KOPT-K1 (cell line): ENCODE data around the gene MYL3.

ENCODE experiments used
- H3K27ac ChIP-seq: fragments of 200-600 bp; sonication (generic); 2 replicates; pipeline ENCODE4 v1.5.1; 2016; ENCODE audit warnings: antibody characterized with exemption, mild to moderate bottlenecking, low read depth, low read length; ENCODE audit not compliant: poor library complexity, severe bottlenecking
- H3K36me3 ChIP-seq: fragments of 200-600 bp; sonication (generic); 2 replicates; pipeline ENCODE4 v1.5.1; 2017; ENCODE audit warnings: antibody characterized with exemption, mild to moderate bottlenecking, low read length, moderate library complexity; ENCODE audit not compliant: insufficient read depth
- H3K9me3 ChIP-seq: fragments of 200-600 bp; sonication (generic); 2 replicates; pipeline ENCODE4 v1.5.1; 2017; ENCODE audit warnings: antibody characterized with exemption, low read length, mild to moderate bottlenecking; ENCODE audit not compliant: insufficient read depth, poor library complexity, severe bottlenecking

The MYL3 gene

DNA sequence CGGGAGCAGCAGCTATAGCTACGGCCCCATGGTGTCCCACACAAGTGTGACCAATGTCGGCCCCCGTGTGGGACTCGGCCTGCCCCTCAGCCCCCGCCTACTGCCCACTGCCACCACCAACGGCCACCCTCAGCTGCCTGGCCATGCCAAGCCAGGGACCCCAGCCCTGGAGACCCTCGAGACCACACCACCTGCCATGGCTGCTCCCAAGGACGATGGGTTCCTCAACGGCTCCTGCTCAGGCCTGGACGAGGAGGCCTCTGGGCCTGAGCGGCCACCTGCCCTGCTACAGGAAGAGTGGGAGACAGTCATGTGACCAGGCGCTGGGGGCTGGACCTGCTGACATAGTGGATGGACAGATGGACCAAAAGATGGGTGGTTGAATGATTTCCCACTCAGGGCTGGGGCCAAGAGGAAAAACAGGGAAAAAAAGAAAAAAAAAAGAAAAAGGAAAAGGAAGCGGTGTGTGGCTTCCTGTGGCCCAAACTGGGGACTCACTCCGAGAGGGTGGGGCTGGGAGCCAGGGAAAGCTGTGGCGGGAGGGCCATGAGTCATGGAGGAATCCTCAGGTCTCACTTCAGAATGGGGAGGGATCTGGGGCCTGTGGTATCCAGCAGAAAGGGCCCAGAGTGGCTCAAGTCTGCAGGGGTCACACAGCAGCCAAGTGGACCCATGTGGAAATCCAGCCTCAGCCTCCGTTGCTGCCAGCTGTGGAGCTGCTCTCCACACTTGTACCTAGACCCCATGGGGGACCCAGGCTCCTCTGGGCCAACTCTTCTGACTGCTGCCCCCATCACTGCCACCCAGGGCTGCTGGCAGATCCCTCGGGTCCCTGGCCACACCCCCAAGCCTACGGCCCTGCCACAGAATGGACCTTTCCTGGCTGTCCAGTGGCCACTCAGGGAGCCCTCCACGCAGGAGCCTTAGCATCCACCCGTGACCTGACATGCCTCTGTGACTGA is 40.4 kb upstream of the MYL3 start:
- Histone ChIP-seq H3K36me3 (no peaks in the 10 kb centered on the region), H3K27ac (no peak overlapping the region), H3K9me3 (no peaks in the 10 kb centered on the region)

DNA sequence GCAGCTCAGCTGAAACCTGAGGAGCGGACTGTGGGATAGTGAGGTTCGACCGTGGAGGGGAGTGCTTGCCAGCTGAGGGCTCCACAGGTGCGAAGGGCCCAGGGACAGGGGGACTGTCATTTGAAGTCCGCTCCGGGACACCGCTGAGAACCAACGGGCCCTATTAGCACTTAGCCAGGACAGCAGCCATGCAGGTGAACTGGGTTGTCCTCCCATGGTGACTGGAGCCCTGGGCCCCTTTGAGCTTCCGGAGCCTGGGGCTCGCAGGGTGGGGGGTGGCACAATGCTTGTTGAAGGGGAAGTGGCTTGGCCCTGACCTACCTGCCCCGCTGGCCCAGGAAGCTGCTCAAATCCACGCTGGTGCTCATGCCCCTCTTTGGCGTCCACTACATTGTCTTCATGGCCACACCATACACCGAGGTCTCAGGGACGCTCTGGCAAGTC is 39.0 kb upstream of the MYL3 start:
- Histone ChIP-seq H3K36me3 (no peaks in the 10 kb centered on the region), H3K27ac (no peak overlapping the region), H3K9me3 (no peaks in the 10 kb centered on the region)

DNA sequence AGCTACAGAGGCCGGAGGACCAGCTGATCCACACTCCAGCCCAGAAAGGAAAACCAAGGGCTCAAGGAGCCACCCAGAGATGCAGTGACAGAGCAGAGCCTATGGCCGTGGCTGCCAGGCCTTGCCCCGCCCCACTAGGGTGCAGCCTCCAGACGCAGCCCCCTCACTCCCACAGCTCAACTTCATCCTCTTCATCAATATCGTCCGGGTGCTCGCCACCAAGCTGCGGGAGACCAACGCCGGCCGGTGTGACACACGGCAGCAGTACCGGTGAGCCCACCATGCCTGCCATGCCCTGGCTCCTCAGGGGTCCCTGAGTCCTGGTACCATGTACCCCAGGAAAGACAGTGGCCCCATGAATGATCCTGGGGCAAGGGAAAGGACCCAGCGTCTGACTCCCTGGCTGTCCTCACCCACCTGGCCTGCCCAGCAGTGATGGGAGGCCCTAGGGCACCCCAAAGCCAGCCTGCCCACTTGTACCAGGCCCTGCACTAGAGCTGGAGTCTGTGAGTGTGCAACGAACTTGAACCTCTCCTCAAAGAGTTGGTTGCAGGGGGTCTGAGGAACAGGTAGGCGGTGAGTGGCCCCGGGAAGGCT is 38.4 kb upstream of the MYL3 start:
- Histone ChIP-seq H3K36me3 (no peaks in the 10 kb centered on the region), H3K9me3 (no peaks in the 10 kb centered on the region), H3K27ac (no peak overlapping the region)

DNA sequence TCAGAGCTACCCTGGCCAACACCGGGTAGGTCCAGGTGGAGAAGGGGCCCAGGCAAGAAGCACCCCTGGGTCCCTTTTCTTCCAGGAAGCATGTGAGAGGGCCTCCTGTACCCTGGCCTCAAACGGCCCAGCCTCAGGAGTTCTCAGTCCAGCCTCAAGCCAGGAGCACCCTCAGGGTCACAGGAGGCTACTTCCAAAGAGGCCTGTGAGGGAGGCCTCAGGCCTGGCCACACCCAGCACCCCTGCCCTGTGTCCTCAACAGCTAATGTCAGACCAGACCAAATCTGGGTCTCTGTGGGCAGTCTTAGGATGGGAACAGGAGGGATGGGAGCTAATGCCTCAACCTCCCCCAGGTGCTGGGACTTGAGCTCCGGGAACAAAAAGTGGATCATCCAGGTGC is 37.8 kb upstream of the MYL3 start:
- no peak overlapping the region for H3K27ac ChIP-seq

DNA sequence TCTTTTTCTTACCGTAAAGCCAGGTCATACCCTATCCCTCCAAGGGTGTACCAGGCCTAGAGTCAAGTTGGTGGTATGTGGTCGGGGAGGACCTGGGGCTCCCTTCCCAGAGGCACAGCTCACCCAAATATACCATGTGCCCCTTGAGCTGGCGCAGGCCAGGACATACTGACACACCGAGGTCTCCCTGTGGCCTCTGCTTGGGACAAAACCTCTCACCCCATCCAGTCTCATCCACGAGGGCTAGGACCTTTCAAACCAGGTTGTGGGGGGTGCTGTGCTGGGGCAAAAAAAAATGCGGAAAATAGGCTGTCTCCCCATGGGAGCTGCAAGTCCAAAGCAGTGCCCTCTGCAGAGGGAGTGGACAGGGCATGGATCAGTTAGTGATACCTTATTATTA is 37.1 kb upstream of the MYL3 start:
- H3K27ac ChIP-seq, result no peak overlapping the region
- H3K9me3 ChIP-seq, result no peaks in the 10 kb centered on the region
- H3K36me3 ChIP-seq, result no peaks in the 10 kb centered on the region

More for the DNA sequence above, 37.8 kb upstream of the MYL3 start:
- Histone ChIP-seq H3K9me3 (no peaks in the 10 kb centered on the region), H3K36me3 (no peaks in the 10 kb centered on the region)

DNA sequence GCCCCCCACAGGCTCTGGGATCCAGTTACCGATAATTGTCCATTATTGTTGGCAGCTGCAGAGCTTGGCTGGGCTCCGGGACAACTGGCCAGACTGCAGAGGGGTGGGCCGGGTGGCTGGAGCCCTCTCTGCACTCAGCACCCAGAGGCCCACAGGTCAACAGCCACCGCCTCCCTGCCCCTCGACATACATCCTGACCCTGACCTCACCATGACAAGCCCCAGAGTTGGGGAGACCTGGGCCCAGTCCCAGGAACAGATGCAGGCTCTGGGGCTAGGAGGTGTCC is 36.7 kb upstream of the MYL3 start:
- no peaks in the 10 kb centered on the region for H3K9me3 ChIP-seq
- H3K27ac ChIP-seq, result no peak overlapping the region

DNA sequence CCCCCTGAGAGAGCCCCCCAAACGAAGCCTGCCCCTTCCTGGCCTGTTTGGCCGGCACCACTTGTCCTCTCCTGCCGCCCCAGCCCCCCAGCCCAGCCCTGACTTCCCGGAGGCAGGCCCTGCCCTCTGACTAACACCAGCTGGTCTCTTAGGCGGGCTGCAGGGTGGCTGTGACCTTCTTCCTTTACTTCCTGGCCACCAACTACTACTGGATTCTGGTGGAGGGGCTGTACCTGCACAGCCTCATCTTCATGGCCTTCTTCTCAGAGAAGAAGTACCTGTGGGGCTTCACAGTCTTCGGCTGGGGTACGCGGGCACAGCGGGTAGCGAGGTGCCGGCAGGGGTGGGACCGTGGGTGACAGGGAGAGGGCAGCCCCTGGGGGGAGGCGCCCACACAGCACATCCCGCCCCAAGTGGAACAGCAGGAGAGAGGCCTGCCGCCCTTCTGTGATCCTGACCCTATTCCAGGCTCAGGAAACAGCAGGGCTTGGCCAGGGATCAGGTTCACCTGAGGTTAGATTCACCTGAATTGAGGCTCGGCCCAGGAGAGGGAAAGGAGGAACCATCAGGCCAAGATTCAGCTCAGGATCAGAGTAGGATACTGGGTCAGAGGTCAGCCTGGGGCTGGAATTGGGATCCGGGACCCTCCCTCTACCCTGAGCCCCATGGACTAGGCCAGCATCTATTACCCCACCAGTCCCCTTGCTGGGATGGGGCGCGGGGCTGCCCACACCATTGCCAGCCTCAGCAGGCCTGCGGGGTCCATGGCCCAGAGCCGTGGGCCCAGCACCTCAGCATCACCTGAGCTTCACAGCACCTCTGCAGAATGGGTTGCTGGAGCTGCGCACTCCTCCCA is 36.1 kb upstream of the MYL3 start:
- no peak overlapping the region for H3K27ac ChIP-seq
- H3K36me3 ChIP-seq, result no peaks in the 10 kb centered on the region
- no peaks in the 10 kb centered on the region for H3K9me3 ChIP-seq

More for the DNA sequence above, 36.7 kb upstream of the MYL3 start:
- H3K36me3 ChIP-seq, result no peaks in the 10 kb centered on the region

DNA sequence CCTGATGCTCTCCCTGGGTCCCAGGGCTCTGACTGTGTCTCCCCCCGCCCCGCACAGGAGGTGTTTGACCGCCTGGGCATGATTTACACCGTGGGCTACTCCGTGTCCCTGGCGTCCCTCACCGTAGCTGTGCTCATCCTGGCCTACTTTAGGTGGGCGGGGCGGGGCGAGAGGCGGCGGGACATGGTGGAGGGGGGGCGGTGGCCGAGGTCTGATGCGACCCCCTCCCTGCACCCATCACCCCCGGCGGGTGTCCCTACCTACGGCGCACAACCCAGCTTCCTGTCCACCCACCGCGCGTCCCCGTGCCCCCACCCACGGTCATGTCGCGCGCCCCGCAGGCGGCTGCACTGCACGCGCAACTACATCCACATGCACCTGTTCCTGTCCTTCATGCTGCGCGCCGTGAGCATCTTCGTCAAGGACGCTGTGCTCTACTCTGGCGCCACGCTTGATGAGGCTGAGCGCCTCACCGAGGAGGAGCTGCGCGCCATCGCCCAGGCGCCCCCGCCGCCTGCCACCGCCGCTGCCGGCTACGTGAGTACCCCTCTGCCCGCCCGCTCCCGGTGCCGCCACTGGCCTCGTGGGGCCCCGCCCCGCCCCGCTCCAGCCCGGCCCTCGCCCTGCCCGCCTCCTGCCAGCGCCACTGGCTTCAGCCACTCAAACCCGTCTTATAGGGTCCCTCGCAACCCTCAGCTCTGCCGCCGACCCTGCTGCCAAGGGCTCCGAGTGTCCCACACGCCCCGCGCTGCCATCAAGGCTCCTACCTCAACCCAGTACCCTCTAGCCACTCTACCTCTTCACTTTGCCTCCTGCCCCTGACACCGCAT is 35.3 kb upstream of the MYL3 start:
- Histone ChIP-seq H3K36me3 (no peaks in the 10 kb centered on the region), H3K9me3 (no peaks in the 10 kb centered on the region), H3K27ac (no peak overlapping the region)

DNA sequence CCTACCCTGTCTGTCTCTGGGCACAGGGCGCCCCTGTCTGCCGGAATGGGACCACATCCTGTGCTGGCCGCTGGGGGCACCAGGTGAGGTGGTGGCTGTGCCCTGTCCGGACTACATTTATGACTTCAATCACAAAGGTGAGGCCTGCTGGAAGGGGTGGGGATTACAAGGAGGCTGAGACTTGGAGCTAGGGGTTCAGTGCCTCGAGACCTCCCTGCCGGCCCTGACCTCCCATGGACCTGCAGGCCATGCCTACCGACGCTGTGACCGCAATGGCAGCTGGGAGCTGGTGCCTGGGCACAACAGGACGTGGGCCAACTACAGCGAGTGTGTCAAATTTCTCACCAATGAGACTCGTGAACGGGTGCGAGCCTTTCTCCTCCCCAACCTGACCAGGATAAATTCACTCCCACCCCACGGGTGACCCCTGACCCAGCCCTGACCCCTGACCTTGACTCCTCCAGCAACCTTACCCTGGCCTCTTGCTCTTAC is 34.6 kb upstream of the MYL3 start:
- no peaks in the 10 kb centered on the region for H3K36me3 ChIP-seq
- H3K27ac ChIP-seq, result no peak overlapping the region
- no peaks in the 10 kb centered on the region for H3K9me3 ChIP-seq

DNA sequence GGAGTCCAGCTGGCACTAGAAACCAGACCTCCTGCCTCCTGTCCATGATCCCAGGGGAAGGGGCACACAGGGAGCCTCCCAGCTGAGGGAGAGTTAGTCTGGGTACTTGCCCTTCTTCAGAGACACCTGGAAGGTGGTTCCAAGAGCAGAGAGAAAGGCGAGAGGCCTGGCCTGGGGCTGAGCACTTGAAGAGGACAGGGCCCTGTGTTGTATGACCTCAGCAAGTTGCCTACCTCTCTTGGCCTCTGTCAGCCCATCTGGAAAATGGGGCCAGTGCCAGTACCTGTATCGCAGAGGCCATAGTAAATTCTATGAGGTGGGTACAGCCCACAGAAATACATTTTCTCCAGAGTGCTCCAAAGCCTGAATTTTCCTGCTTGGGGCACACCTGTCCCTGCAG is 33.8 kb upstream of the MYL3 start:
- Histone ChIP-seq H3K9me3 (no peaks in the 10 kb centered on the region), H3K27ac (no peak overlapping the region), H3K36me3 (no peaks in the 10 kb centered on the region)

DNA sequence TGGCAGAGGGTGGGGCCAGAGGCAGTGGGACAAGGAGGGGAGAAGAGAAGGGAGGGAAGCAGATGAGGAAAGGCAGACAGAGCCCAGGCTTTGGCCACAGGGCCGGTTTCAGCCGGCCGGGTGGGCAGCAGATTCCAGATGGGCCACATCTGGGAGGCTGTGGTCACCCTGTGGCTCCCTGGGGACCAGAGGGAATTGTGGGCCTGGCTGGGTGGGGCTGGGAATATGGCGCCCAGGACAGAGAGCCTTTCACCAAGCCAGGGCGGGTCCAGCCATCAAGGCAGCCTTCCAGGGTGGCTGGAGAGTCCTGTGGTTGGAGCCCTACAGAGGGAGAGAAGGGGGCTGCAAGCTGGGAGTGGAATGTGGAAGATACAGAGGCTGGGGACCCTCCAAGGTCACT is 33.1 kb upstream of the MYL3 start:
- no peaks in the 10 kb centered on the region for H3K9me3 ChIP-seq
- H3K36me3 ChIP-seq, result no peaks in the 10 kb centered on the region
- H3K27ac ChIP-seq, result no peak overlapping the region

DNA sequence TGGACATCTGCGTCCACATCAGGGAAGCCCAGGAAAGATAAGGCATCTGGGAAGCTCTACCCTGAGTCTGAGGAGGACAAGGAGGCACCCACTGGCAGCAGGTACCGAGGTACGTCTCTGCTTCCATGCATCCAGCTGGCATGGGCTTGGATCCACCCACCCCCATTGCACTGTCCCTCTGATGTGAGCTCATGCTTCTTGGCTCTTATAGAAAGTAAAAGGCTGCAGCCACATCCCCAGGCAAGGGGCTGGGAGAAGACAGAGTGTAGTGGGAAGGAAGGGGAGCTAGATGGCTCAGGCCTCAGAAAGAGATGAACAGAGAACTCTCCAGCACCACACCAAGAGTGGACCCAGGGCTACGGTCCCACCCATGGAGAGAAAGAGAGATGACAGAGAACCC is 32.5 kb upstream of the MYL3 start:
- Histone ChIP-seq H3K27ac (no peak overlapping the region), H3K36me3 (no peaks in the 10 kb centered on the region), H3K9me3 (no peaks in the 10 kb centered on the region)

DNA sequence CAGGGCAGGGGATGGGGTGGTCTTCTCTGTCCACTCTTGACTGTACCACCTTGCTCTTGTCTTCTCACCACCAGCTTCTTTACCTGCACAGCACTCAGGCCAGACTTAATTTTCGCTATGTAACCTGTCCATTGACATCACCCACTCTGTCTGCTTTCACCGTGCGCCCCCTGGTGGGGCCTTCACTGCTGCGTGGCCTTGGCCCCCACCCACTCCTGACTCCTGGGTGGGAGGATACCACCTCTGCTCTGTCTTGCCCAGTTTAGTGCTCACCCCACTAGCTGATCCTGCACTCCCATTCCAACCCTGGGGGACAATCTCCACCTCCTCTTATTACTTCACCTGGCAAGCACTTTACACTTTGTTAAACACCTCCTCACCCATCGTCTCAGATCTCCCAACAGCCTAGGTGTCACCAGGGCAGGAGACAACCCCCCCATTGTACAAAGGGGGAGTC is 32.0 kb upstream of the MYL3 start:
- no peak overlapping the region for H3K27ac ChIP-seq
- no peaks in the 10 kb centered on the region for H3K36me3 ChIP-seq
- H3K9me3 ChIP-seq, result no peaks in the 10 kb centered on the region

DNA sequence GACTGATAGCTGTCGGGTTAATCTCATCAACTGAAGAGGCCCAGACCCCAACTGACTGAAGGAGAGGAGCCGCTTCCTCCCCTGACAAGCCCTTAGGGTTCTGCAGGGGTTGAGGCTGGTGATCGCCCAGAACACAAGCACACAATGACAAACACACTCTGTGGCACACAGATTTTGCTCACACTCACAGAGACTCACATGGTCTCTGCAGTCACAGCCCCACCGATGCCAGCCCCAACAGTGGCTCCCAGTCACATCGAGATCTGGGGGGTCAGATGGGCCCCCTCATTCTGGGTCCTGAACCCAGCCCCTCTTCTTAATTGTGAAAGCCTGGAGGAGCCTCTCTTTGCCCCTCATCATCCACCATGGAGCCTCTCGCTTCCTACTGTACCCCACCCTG is 31.0 kb upstream of the MYL3 start:
- no peaks in the 10 kb centered on the region for H3K36me3 ChIP-seq
- no peaks in the 10 kb centered on the region for H3K9me3 ChIP-seq
- no peak overlapping the region for H3K27ac ChIP-seq
